Ishikawa (cell line): ENCODE results near the gene CPN2.

Experiments
- CEBPB ChIP-seq: IDR thresholded peaks from 2 replicates; pipeline ENCODE4 v1.6.1; 2012
- CREB1 ChIP-seq: IDR thresholded peaks from 2 replicates; pipeline ENCODE4 v1.6.1; 2012; ENCODE audit warnings: low read depth
- EGR1 ChIP-seq: IDR thresholded peaks from 2 replicates; pipeline ENCODE4 v1.6.1; 2012
- EP300 ChIP-seq: IDR thresholded peaks from 2 replicates; pipeline ENCODE4 v1.6.1; 2012; ENCODE audit warnings: borderline replicate concordance
- FOXM1 ChIP-seq: IDR thresholded peaks from 2 replicates; pipeline ENCODE4 v1.6.1; 2012; ENCODE audit warnings: low read depth, borderline replicate concordance
- NFIC ChIP-seq: IDR thresholded peaks from 2 replicates; pipeline ENCODE4 v1.6.1; 2012
- RAD21 ChIP-seq: IDR thresholded peaks from 2 replicates; pipeline ENCODE4 v1.6.1; 2012; ENCODE audit warnings: low read depth
- TAF1 ChIP-seq: IDR thresholded peaks from 2 replicates; pipeline ENCODE4 v1.6.1; 2012; ENCODE audit warnings: low read depth, mild to moderate bottlenecking
- TCF12 ChIP-seq: IDR thresholded peaks from 2 replicates; pipeline ENCODE4 v1.6.1; 2012; ENCODE audit warnings: low read depth
- TEAD4 ChIP-seq: IDR thresholded peaks from 2 replicates; pipeline ENCODE4 v1.6.1; 2012
- YY1 ChIP-seq: IDR thresholded peaks from 2 replicates; pipeline ENCODE4 v1.6.1; 2012; ENCODE audit warnings: low read depth
- ZBTB7A ChIP-seq: IDR thresholded peaks from 2 replicates; pipeline ENCODE4 v1.6.1; 2012; ENCODE audit warnings: low read depth
- TF ChIP-seq, protein P1 (sequence below): IDR thresholded peaks from 2 replicates; pipeline ENCODE4 v1.6.1; 2012
- TF ChIP-seq, protein P2 (sequence below): IDR thresholded peaks from 2 replicates; pipeline ENCODE4 v1.6.1; 2012
- TF ChIP-seq, protein P3 (sequence below): IDR thresholded peaks from 2 replicates; pipeline ENCODE4 v1.6.1; 2012; ENCODE audit warnings: low read depth, mild to moderate bottlenecking

CPN2 gene

DNA sequence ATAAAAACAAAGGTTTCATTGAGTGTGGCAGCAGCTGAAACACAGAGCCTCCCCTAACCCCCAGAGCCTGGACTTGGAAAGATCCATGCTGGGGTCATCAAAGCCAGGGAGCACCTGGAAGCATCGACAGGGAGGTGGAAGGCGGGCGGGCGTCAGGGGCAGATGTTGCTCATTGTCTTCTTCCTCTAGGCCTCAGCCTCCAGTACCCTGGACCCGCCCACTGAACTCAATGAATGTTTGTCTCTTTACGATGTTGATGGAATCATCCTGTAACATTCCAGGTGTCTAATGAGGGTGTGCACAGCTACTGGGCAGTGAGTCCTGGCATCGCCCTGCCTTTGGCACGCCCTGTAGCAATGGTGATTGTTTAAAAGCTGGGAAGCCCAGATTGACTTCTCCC lies 38.1 kb upstream of the CPN2 start:
- no peak for TF ChIP-seq CEBPB
- TF ChIP-seq, protein P1, sequence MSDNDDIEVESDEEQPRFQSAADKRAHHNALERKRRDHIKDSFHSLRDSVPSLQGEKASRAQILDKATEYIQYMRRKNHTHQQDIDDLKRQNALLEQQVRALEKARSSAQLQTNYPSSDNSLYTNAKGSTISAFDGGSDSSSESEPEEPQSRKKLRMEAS: no peak
- TF ChIP-seq EP300: no peak
- no peak for TF ChIP-seq TEAD4
- TF ChIP-seq EGR1: no peak
- TF ChIP-seq, protein P2, sequence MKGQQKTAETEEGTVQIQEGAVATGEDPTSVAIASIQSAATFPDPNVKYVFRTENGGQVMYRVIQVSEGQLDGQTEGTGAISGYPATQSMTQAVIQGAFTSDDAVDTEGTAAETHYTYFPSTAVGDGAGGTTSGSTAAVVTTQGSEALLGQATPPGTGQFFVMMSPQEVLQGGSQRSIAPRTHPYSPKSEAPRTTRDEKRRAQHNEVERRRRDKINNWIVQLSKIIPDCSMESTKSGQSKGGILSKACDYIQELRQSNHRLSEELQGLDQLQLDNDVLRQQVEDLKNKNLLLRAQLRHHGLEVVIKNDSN: no peak

DNA sequence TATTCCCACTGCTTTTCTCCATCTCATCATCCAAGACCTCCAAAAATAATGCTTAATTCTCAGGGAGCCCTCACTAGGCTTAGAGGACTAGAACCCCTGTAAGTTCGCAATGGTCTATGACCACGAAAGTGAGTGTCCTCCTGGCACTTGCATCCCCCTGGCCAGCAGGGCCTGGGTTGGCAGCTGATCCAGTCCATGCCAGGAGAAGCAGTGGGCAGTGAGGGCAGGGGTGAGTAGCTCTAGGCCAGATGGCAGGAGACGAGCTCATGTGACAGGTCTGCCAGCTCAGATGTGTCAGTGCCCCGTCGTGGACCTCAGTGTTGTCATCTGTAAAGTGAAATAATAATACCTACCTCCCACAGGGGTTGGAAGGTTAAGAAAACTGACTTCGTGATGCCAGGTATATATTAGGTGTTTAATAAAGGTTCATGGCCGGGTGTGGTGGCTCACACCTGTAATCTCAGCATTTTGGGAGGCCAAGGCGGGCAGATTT lies 36.8 kb upstream of the CPN2 start:
- TF ChIP-seq EGR1 (no peak), NFIC (no peak), TAF1 (no peak), TCF12 (no peak), CREB1 (no peak), YY1 (no peak), ZBTB7A (no peak), EP300 (no peak), RAD21 (no peak), CEBPB (no peak), TEAD4 (no peak), FOXM1 (no peak)
- TF ChIP-seq, protein P2: no peak
- TF ChIP-seq, protein P1: no peak
- TF ChIP-seq, protein P3, sequence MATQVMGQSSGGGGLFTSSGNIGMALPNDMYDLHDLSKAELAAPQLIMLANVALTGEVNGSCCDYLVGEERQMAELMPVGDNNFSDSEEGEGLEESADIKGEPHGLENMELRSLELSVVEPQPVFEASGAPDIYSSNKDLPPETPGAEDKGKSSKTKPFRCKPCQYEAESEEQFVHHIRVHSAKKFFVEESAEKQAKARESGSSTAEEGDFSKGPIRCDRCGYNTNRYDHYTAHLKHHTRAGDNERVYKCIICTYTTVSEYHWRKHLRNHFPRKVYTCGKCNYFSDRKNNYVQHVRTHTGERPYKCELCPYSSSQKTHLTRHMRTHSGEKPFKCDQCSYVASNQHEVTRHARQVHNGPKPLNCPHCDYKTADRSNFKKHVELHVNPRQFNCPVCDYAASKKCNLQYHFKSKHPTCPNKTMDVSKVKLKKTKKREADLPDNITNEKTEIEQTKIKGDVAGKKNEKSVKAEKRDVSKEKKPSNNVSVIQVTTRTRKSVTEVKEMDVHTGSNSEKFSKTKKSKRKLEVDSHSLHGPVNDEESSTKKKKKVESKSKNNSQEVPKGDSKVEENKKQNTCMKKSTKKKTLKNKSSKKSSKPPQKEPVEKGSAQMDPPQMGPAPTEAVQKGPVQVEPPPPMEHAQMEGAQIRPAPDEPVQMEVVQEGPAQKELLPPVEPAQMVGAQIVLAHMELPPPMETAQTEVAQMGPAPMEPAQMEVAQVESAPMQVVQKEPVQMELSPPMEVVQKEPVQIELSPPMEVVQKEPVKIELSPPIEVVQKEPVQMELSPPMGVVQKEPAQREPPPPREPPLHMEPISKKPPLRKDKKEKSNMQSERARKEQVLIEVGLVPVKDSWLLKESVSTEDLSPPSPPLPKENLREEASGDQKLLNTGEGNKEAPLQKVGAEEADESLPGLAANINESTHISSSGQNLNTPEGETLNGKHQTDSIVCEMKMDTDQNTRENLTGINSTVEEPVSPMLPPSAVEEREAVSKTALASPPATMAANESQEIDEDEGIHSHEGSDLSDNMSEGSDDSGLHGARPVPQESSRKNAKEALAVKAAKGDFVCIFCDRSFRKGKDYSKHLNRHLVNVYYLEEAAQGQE: no peak

DNA sequence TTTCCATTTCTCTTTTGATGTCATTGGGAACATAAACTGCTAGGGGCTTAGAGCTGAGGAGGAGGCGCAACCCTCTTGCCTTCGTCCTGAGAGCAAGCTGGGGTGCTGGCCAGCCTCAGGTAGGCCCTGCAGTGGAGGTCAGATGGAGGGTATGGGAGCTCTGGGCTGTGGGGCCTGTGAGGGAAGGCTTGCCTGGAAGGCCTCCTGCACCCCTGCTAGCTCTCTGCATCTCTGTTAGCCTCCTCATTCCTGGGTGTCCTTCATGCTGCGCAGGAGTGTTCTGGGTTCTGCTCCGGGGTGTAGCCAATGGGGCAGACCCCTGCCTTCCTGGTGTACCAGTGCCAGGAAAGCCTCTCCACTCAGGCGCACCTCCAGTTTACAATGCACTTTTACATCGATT lies 36.1 kb upstream of the CPN2 start:
- TF ChIP-seq, protein P2: no peak
- TF ChIP-seq ZBTB7A: no peak
- no peak for TF ChIP-seq CREB1
- no peak for TF ChIP-seq EP300
- no peak for TF ChIP-seq FOXM1
- TF ChIP-seq TEAD4: no peak
- no peak for TF ChIP-seq TCF12
- no peak for TF ChIP-seq YY1
- TF ChIP-seq EGR1: no peak
- TF ChIP-seq TAF1: no peak
- TF ChIP-seq, protein P3: no peak
- no peak for TF ChIP-seq CEBPB
- TF ChIP-seq, protein P1: no peak
- TF ChIP-seq NFIC: no peak
- no peak for TF ChIP-seq RAD21

DNA sequence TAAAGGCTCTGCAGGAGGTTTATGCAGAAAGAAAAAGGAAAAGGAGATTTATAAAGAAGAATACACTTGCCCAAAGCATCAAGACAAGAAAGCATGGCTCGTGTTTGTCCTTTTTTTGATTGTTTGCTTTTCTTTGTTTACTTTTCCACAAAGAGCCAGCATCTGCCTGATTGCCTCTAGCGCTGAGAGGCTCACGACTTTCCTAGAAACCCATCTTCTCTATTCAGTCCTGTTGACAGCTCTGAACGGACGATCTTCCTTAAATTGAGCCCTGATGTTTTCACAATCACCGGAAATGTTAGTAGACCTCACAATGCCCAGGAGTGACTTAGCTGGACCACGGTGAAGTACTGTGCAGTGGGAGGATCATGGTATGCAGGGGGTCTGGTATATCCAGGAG lies 35.5 kb upstream of the CPN2 start:
- TF ChIP-seq, protein P3: no peak
- TF ChIP-seq EGR1: no peak
- no peak for TF ChIP-seq NFIC
- no peak for TF ChIP-seq CREB1
- no peak for TF ChIP-seq TAF1
- no peak for TF ChIP-seq EP300
- TF ChIP-seq FOXM1: no peak
- no peak for TF ChIP-seq RAD21
- TF ChIP-seq YY1: no peak
- TF ChIP-seq, protein P1: no peak
- no peak for TF ChIP-seq TCF12
- no peak for TF ChIP-seq CEBPB
- TF ChIP-seq, protein P2: no peak
- no peak for TF ChIP-seq TEAD4
- no peak for TF ChIP-seq ZBTB7A
